Stimulated activated CD4-positive, alpha-beta T cell treated with anti-CD3 and anti-CD28 coated beads, Interleukin-15, amount 100 ng/mL, for 1 hour (primary cell): ENCODE measurements around the gene TGM5.

Experiments
- DNase-seq, 2 donors: peaks; one replicate each; pipeline ENCODE4 v3.0.0-alpha.2; 2020; ENCODE audit warnings: low read depth in 1 of 2, low spot score in 1 of 2

Gene TGM5

GRCh38 chr15:43196760-43197548 lies 69.8 kb downstream of the TGM5 start:
- no peak for DNase-seq

DNA sequence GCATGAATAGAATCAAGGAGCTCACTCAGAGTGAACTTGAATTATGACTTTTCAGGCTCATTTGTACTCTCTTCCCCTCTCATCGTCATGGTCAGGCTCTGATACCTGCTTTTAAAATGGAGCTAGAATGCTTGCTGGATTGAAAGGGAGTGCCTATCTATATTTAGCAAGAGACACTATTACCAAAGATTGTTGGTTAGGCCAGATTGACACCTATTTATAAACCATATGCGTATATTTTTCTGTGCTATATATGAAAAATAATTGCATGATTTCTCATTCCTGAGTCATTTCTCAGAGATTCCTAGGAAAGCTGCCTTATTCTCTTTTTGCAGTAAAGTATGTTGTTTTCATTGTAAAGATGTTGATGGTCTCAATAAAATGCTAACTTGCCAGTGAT lies 71.9 kb downstream of the TGM5 start:
- DNase-seq, result no peak

- DNase-seq, result no peak
Observed at GRCh38 chr15:43193710-43194109, 73.0 kb downstream of the TGM5 start.

- DNase-seq, result no peak
Observed at GRCh38 chr15:43190178-43190577, 76.5 kb downstream of the TGM5 start.

- no peak for DNase-seq
Observed at GRCh38 chr15:43189296-43189695, 77.4 kb downstream of the TGM5 start.

- DNase-seq, result no peak
Observed at GRCh38 chr15:43187544-43188155, 79.1 kb downstream of the TGM5 start.

DNA sequence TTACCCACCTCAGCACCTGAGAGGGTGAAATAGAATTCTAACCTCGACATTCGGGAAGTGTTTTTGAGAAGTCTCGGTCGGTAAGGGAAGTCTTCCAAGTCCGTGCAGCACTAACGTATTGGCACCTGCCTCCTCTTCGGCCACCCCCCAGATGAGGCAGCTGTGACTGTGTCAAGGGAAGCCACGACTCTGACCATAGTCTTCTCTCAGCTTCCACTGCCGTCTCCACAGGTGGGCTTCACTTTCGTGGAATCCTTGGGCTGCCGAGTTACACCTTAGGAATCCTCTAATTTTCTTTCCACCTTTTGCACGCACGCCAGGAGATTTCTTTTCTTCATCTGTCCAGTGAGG lies 80.8 kb downstream of the TGM5 start:
- DNase-seq, result no peak

- peak; percentile 75 to 78 for DNase-seq
Observed at GRCh38 chr15:43185157-43186002, 81.3 kb downstream of the TGM5 start, which contains the start of gene CCNDBP1. CCNDBP1 (plus strand) TSS chr15:43185403; CDS start chr15:43185499, 96 bp downstream.

- no peak for DNase-seq
Observed at GRCh38 chr15:43184407-43185124, 82.2 kb downstream of the TGM5 start.

- no peak for DNase-seq
Observed at GRCh38 chr15:43183270-43183669, 83.5 kb downstream of the TGM5 start.
